Mucosa of stomach (tissue), 1 donor: ENCODE data around the gene ZBTB7C.

ENCODE experiments used
- H3K27me3 ChIP-seq: one replicate; pipeline ENCODE4 v1.7.0; 2013; ENCODE audit warnings: mild to moderate bottlenecking, low read length; ENCODE audit not compliant: control insufficient read depth, insufficient read depth
- H3K36me3 ChIP-seq: one replicate; pipeline ENCODE4 v1.7.0; 2013; ENCODE audit warnings: low read length; ENCODE audit not compliant: control insufficient read depth, insufficient read depth
- H3K4me1 ChIP-seq: one replicate; pipeline ENCODE4 v1.7.0; 2013; ENCODE audit warnings: mild to moderate bottlenecking, low read length; ENCODE audit not compliant: control insufficient read depth, insufficient read depth
- H3K4me3 ChIP-seq: one replicate; pipeline ENCODE4 v1.7.0; 2013; ENCODE audit warnings: low read length
- H3K9ac ChIP-seq: one replicate; pipeline ENCODE4 v1.7.0; 2013; ENCODE audit warnings: mild to moderate bottlenecking, low read length, moderate library complexity
- H3K9me3 ChIP-seq: one replicate; pipeline ENCODE4 v1.7.0; 2013; ENCODE audit warnings: mild to moderate bottlenecking, low read length, moderate library complexity; ENCODE audit not compliant: control insufficient read depth
- donor health status: Pancreatic carcinoma.

Gene ZBTB7C

DNA sequence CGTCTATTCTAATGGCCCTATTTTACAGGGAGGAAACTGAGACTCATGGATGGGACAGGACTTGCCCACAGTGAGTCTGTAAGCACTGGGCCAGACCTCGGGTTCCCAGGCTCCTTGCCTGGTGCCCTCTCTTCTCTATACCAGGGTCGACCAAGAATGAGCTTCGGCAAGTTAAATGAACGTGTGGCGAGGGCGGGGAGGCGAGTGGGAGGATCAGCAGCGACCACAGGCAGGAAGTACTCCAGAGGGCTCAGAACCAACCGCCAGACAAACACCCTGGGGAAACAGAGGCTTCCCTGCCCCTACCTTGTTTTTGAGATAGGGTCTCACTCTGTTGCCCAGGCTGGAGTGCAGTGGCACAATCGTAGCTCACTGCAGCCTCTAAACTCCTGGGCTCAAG lies 301.0 kb downstream of the ZBTB7C start:
- H3K9ac ChIP-seq, result no peak overlapping the region
- no peaks in the 10 kb centered on the region for H3K9me3 ChIP-seq
- no peaks in the 10 kb centered on the region for H3K36me3 ChIP-seq
- no peak overlapping the region for H3K4me3 ChIP-seq
- H3K27me3 ChIP-seq, result no peaks in the 10 kb centered on the region
- H3K4me1 ChIP-seq, result peaks cover 47% of the 10 kb centered on the region

DNA sequence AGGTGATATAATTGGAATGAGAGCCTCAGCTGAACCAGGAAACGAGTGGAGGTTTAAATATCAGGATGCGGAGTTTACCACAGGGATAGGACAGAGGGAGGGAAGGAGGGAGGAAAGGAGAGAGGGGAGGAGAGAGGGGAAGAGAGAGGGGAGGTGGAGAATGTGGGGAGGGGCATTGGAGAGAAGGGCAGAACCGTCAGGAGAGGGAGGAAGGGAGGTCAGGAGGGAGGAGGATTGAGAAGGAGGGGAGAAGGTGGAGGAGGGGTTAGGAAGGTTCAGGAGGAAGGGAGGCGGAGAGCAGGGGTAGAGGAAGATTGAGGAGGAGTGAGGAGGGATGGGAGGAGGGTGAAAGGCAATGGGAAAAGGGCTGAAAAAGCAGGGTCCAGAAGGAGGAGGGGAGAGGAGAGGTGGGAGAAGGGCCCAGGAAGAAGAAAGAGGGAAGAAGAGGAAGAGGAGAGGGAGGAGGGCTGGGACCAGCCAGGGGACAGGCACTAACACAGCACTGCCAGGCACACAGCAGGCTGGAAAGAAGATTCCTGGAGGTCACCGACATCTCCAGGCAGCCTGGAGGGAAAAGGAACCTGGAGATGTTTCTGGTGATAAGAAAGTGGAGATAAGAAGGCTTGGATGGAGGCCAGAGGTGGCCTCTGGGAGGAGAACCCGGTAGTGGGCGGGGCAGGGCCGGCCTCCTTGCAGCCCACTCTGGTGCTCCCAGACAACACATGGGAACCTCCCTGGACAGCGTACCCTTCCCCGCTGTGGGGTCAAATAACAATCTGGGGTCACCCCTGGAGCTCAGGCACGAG lies 302.0 kb downstream of the ZBTB7C start:
- Histone ChIP-seq H3K4me3 (no peak overlapping the region), H3K9ac (no peak overlapping the region), H3K27me3 (no peaks in the 10 kb centered on the region), H3K9me3 (no peaks in the 10 kb centered on the region), H3K4me1 (peaks cover 47% of the 10 kb centered on the region), H3K36me3 (no peaks in the 10 kb centered on the region)

DNA sequence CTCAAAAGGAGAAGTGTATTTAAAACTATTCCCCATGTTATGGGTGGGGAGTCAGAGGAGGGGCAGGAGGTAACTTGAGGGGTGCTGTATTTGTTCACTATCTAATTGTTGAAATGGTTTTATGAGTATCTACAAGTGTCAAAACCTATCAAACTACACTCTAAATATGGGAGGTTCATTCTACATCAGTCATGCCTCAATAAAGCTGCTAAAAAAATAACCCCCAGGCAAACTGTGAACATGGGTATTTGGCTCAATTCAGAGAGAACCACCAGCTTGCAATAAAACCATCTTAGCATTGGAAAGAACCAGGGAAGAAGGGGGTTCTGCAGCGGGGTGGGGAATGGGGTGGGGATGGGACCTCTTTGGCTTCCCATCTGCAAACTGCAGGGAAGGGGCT lies 302.7 kb downstream of the ZBTB7C start:
- no peaks in the 10 kb centered on the region for H3K27me3 ChIP-seq
- peaks cover 47% of the 10 kb centered on the region for H3K4me1 ChIP-seq
- H3K9me3 ChIP-seq, result no peaks in the 10 kb centered on the region
- no peak overlapping the region for H3K9ac ChIP-seq
- H3K36me3 ChIP-seq, result no peaks in the 10 kb centered on the region
- no peak overlapping the region for H3K4me3 ChIP-seq

DNA sequence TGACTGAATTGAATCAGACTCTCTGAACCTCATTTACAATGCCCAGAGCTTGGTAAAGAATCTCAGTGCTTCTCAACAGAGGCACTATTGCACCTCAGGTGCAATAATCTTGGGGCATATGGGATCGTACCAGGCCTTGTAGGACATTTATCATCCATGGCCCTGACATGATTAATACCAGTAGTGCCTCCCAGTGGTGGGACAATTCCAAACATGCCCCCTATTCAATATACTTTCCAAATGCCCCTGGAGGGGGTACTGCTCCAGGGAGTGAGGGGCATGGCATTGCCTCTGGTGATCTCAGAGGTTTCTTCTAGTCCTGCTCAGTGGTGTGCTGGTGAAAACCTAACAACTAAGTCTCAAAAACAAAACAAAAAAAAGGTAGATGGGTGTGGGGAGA lies 303.9 kb downstream of the ZBTB7C start:
- Histone ChIP-seq H3K9ac (no peak overlapping the region), H3K27me3 (no peaks in the 10 kb centered on the region), H3K4me1 (peaks cover 42% of the 10 kb centered on the region), H3K36me3 (no peaks in the 10 kb centered on the region), H3K9me3 (no peaks in the 10 kb centered on the region), H3K4me3 (no peak overlapping the region)

DNA sequence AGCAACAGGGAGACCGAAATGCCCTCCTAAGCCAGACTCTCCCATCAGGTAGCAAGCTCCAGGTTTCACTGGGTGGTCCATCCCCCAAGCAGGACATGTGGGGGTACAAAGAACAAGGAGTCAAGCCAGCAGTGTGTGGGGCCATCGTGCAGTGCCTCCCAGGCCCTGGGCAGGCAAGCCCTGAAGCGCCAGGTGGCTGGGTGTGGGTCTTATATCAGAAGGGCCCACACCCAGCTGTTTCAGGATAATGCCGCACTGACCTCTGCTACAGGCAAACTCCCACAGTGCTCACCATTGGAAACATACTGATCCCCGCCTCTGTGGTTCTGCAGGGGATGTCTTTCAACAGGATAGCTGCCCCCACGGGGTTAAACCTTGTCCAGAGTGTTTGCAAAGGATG lies 304.5 kb downstream of the ZBTB7C start:
- Histone ChIP-seq H3K9ac (no peak overlapping the region), H3K27me3 (no peaks in the 10 kb centered on the region), H3K4me3 (no peak overlapping the region), H3K4me1 (peaks cover 36% of the 10 kb centered on the region), H3K9me3 (no peaks in the 10 kb centered on the region), H3K36me3 (no peaks in the 10 kb centered on the region)

DNA sequence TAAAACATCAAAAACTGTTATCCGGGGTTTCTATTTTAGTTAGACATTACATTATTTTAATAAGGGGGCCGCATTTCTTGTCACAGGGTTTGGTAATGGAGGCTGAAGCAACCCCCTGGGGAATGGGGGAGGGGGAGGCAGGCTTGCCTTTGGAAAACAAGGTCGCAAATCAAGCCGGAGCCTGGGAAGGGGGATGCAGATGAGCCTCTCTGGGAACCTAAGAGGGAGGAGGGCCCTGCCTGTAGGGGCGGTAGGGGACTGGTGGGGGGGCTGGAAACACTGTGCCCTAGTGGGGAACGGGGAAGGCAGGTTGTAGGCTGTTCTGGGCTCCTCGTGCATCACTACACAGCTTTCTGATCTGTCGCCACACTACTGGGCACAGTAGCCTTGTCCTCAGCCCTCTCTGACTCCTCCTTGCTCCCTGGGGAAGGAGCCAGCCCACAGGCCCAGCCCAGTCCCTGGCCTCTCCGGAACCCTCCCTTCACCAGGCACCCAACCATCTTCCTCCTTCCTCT lies 308.5 kb downstream of the ZBTB7C start:
- H3K9ac ChIP-seq, result no peak overlapping the region
- H3K4me3 ChIP-seq, result no peak overlapping the region
- no peaks in the 10 kb centered on the region for H3K9me3 ChIP-seq
- H3K4me1 ChIP-seq, result peaks cover 13% of the 10 kb centered on the region
- H3K27me3 ChIP-seq, result no peaks in the 10 kb centered on the region
- H3K36me3 ChIP-seq, result no peaks in the 10 kb centered on the region

DNA sequence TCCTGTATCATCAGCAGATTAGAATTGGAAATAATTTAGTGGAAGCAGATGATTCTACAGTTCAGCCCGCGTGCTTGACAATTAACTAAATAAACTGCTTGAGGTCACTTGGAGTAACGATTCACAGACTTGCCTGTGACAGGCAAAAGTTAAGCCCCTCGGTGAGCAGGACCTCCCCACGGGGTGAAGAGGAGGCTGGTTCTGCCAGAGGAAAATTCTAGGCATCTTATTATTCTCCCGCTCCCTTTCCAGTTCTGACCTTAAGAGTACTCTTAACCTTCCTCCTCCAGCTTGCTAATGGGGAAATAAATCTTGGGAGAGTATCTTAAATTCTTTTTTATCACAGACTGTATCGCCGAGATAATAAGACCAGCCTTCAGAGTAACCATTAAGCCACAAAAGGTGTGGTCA lies 309.0 kb downstream of the ZBTB7C start:
- H3K9ac ChIP-seq, result no peak overlapping the region
- peaks cover 10% of the 10 kb centered on the region for H3K4me1 ChIP-seq
- H3K27me3 ChIP-seq, result no peaks in the 10 kb centered on the region
- H3K9me3 ChIP-seq, result no peaks in the 10 kb centered on the region
- H3K4me3 ChIP-seq, result no peak overlapping the region
- no peaks in the 10 kb centered on the region for H3K36me3 ChIP-seq

DNA sequence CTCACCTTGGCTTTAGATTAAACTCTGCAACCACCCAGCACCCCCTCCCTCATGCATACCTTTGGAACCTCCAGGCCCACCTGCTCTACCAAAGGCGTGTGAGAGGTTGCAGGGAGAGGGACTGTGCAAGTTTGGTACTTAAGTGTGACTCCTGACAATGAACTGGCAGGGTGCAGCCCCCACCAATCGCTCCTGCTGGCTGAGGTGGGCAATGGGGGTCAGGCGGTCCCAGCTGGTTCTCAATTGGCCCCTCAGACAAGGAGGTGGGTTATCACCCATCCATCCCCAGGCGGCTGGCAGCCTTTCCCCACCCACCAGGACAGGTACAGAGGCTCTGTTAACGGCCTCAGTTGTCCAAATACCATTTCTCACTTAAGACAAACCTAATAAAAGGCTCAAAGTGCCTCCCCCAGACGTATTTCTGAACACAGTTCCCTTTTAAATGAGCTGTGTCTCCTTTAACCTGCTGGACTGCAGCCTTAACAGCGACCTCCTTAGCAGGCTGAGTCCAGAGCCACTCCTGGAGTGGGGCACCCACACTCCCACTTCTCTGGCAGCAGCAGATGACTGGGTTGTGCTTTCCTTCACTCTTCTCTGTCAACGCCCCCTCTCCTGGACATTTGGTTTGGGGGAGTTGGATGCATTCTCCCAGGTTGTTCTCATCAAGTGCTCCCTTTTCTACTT lies 309.6 kb downstream of the ZBTB7C start:
- H3K9ac ChIP-seq, result no peak overlapping the region
- H3K4me3 ChIP-seq, result no peak overlapping the region
- H3K36me3 ChIP-seq, result no peaks in the 10 kb centered on the region
- H3K27me3 ChIP-seq, result no peaks in the 10 kb centered on the region
- H3K9me3 ChIP-seq, result no peaks in the 10 kb centered on the region
- peaks cover 5% of the 10 kb centered on the region for H3K4me1 ChIP-seq

DNA sequence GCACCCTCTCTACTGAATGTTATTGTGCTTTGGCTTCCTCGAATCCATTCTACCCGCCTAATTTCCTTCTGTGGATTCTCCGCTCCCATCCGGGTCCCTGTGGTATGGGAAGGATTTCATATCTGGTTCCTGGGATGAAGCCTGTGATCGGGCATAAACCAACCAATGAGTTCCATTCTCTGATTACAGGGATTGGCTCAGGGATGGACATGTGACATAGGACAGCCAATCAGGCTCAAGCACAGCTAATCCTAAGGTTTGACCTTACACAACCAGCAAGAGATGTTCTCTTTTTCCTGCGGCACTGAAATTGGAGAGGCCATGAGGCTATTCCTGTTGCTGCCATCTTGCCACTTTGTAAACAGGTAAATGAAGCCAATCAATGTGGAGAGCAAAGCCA lies 310.6 kb downstream of the ZBTB7C start:
- Histone ChIP-seq H3K9me3 (no peaks in the 10 kb centered on the region), H3K4me3 (no peak overlapping the region), H3K36me3 (no peaks in the 10 kb centered on the region), H3K27me3 (no peaks in the 10 kb centered on the region), H3K4me1 (no peaks in the 10 kb centered on the region), H3K9ac (no peak overlapping the region)

DNA sequence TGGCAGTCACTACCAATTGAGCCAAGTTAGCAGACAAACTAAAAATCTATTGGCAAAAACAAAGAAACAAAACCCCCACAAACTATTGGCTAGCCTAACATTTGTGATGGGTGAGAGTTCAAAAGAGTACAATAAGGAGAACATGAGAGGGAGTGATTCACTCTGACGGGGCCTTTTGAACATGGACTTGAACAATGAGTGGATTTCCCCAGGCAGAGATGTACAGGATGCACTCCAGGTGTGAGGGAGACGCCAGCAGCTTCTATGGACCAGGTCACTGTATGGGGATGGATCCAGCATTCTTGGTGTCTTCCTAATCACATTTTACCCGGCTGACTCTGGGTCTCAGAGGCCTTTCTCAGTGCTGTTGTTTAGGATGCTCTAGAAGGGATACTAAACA lies 311.2 kb downstream of the ZBTB7C start:
- no peaks in the 10 kb centered on the region for H3K4me1 ChIP-seq
- no peak overlapping the region for H3K4me3 ChIP-seq
- no peaks in the 10 kb centered on the region for H3K36me3 ChIP-seq
- H3K27me3 ChIP-seq, result no peaks in the 10 kb centered on the region
- H3K9me3 ChIP-seq, result no peaks in the 10 kb centered on the region
- no peak overlapping the region for H3K9ac ChIP-seq

DNA sequence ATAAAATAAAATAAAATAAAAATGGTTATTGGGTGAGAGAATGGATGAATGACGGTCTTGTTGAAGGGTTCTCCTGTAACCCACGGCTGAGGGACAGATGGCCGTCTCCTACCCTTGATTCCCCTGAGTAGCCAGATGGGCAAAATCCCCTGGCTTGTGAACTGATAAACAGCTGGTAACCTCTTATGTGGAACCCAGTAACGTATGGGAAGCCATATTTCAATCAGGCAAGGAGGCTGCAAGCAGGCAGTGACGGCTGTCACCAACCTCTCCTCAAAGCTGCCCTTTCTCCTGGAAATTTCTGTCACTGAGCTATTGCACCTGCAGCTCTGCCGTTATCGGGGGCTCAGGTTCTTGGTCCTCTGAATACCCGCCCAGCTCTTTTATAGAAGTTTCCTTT lies 313.5 kb downstream of the ZBTB7C start:
- H3K4me3 ChIP-seq, result no peak overlapping the region
- no peaks in the 10 kb centered on the region for H3K9me3 ChIP-seq
- H3K4me1 ChIP-seq, result no peaks in the 10 kb centered on the region
- no peaks in the 10 kb centered on the region for H3K27me3 ChIP-seq
- H3K9ac ChIP-seq, result no peak overlapping the region
- peaks cover 4% of the 10 kb centered on the region for H3K36me3 ChIP-seq

DNA sequence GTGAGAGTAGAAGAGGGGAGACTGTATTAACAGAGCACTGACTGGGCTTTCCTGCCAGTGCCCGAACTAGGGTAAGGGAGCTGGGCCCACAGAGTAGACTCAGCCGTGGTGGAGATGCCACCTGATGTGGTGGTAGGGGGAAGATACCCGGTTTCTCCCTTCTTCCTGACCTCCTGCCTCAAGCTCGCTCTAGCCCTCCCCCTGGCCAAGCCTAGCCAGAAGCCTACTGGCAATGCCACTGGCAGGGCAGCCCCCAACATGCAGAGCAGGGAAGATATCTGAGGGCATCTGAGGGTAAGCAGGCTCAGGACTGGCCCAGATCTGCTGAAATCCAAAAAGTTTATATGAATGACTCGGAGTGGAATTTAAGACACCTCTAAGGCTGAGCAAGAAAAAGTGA lies 316.1 kb downstream of the ZBTB7C start:
- Histone ChIP-seq H3K27me3 (no peaks in the 10 kb centered on the region), H3K4me3 (no peak overlapping the region), H3K36me3 (peaks cover 4% of the 10 kb centered on the region), H3K9me3 (no peaks in the 10 kb centered on the region), H3K4me1 (no peaks in the 10 kb centered on the region), H3K9ac (no peak overlapping the region)
